ENCODE results near the gene SLC66A1.

DNA sequence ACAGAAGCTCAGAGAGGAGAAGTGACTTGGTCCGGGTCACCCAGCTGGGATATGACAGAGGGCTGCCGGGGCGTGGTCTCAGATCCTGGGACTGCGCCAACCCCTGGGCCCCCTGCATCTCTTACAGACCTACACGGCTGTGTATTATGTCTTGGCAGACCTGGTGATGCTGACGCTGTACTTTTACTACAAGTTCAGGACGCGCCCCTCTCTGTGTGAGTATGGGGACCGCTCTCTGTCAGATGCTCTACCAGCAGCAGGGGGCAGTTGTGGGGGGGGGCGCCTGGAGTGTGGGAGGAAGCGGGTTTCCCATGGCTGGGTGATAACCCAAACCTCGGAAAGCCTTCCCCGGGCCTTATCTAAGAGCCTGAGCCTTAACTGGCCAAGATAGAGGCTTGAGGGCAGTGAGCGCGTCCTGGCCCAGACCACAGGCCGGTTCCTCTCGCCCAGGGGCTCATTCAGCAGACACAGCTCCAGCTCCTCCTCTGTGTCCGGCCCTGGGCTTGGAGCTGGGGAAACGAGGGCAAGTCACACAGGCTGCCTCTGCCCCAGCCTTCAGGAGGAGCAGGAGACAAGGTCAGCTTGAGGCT, 13.3 kb downstream of the SLC66A1 start:
- TF ChIP-seq, protein P1, sequence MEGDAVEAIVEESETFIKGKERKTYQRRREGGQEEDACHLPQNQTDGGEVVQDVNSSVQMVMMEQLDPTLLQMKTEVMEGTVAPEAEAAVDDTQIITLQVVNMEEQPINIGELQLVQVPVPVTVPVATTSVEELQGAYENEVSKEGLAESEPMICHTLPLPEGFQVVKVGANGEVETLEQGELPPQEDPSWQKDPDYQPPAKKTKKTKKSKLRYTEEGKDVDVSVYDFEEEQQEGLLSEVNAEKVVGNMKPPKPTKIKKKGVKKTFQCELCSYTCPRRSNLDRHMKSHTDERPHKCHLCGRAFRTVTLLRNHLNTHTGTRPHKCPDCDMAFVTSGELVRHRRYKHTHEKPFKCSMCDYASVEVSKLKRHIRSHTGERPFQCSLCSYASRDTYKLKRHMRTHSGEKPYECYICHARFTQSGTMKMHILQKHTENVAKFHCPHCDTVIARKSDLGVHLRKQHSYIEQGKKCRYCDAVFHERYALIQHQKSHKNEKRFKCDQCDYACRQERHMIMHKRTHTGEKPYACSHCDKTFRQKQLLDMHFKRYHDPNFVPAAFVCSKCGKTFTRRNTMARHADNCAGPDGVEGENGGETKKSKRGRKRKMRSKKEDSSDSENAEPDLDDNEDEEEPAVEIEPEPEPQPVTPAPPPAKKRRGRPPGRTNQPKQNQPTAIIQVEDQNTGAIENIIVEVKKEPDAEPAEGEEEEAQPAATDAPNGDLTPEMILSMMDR (IDR thresholded peaks at IDR 0.05): no peak
- TF ChIP-seq POLR2A (IDR thresholded peaks at IDR 0.05; ENCODE audit: low read length): no peak

All from A549 (cell line).